GM18505 (cell line): ENCODE data around the gene IL22RA1.

ENCODE experiments used
- ATAC-seq: cut with Tn5 transposase; IDR thresholded peaks from one replicate; pipeline ENCODE4 v1.9.1; 2021; ENCODE audit not compliant: unreplicated experiment
- POLR2A ChIP-seq: IDR thresholded peaks from 4 replicates; pipeline ENCODE4 v1.6.1; 2011; ENCODE audit warnings: borderline replicate concordance; ENCODE audit not compliant: insufficient read depth, insufficient read length; ENCODE audit errors: extremely low read depth

Gene IL22RA1

DNA sequence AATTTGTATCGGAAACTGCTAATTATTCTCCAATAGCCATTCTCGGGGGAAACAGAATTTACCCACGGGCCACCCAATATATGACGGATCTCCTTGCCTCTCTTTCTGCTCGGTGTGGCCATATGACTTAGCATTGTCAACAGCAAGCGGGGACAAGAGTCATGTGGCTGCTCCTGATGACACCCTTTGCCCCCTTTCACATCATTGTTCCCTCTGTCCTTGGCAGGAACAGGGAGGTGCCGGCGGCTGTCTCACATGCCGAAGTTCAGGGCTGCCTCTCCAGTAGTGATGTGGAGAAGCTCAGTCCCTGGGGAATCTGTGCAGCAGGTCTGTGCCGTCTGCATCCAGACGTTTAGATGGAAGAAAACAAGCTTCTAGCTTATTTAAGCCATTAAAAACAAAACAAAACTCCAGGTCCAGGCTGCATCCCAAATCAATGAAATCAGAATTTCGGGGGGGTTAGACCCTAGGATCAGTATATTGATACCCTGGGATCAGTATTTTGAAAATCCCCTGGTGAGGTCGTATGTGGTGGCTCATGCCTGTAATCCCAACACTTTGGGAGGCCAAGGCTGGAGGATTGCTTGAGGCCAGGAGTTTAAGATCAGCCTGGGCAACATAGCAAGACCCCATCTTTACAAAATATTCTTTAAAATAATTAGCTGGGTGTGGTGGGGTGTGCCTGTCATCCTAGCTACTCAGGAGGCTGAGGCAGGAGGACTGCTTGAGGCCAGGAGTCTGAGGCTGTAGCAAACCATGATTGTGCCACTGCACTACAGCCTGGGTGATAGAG is 41.8 kb downstream of the IL22RA1 start:
- TF ChIP-seq POLR2A = no peak
- ATAC-seq = no peak

DNA sequence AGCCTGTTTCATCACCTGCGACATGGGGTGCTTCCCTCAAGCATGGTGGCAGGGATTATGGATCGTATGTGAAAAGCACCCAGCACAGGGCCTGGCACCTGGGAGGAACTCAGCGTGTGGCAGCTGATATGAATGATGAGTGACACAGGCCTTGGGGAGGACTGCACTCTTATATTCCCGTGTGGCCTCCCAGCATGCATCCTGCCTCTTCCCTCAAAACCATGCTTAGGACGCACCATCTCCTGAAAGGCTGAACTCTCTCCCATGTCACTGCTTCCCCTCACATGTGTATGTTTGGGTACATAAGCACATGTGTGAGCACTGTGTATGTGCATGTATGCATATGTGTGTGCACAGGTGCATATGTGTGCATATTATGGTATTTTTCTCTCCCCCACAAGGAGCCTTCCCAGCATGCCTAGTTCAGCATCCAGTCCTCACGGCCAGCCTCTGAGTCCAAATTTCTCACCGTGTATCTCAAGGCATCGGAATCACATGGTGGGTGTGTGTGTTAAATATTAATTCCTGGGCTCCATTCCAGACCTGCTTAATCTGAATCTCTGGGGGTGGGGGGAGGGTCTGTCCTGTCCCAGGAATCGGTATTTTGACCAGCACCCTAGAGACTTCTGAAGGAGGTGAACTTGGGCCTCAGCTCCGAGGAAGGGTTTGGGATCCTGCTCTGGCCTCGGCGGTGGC is 43.8 kb downstream of the IL22RA1 start:
- no peak for TF ChIP-seq POLR2A
- no peak for ATAC-seq

DNA sequence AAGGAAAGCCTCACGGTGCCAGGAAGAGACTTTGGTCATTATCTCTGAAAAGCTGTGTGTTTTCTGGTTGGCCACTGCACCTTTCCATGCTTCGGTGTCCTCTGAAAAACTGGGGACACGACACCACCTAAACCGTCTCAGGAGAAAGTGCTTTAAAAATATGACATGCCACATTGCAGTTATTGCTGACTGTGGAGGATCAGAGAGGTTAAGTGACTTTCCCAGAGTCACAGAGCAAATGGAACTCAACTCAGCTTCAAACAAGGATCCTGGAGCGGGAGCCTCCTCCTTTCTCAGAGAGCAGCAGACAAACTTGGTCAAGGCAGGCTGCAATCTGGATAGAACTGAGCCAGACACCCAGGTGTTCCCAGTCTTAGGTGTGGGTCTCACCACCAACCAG is 44.8 kb downstream of the IL22RA1 start:
- ATAC-seq = no peak
- TF ChIP-seq POLR2A = no peak

DNA sequence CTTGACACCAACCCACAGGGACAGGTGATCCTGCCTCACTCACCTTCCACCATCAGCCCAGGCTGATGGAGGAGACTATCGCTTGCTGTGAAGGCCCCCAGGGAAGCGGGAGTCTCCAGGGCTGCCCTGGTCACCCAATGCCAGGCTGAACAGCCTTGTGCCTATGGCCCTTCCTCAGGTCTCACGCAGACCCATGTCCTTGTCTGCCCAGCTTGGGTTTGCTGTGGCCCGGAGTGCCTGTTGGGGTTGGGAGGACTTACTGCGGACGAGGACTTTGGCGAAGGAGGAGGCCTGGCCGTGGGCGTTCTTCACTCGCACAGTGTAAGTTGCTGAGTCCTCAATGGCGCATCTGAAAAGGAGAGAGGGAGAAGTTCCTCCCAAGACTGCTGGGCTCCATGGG is 45.3 kb downstream of the IL22RA1 start:
- ATAC-seq = no peak
- no peak for TF ChIP-seq POLR2A

DNA sequence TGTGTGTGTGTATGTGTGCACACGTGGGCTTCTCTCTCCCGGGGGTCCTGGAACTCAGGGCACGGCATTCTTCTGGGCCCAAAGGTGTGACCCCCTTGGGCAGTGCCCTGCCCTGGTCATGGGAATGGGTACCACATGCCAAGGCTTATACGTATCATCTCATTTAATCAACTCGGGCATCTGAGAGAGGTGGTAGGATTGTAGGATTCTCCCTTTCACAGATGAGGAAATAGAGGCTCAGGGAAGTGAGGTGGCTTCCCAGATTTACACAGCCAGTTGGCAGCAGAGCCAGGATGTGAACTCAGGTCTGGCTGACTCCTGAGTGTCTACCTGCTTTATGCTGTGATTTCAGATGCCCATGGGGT is 46.2 kb downstream of the IL22RA1 start:
- ATAC-seq = no peak
- TF ChIP-seq POLR2A = no peak

DNA sequence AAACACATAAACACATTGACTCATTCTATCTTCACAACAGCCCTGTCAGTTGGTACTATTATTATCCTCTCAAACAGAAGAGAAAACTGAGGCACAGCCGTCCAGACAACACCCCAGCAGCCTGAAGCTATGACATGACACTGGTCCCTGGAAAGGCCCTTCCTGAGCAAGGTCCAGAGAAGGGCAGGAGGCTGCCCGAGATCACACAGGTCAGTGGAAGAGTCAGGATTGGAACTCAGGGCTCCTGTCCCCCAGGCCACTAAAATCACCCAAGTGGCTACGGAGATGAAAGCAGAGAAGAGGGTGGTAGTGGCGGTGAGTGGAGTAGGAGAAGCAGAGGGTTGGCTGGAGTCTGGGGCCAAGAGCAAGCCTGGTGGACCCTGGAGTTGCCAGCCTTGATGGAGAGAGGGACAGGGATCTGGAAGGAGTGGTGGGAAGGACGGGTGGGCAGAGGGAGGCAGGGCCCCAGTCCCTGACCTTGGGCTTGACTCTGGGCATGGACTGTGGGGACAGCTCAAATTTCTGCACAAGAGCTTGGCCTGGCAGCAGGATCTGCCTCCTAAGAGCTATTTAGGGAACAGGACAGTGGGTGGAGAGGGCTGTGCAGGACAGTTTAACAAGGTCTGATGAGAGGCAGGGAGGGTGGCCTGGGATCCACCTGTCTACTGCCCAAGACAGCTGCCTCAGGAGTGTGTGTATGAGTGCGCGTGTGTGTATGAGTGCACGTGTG is 46.8 kb downstream of the IL22RA1 start:
- ATAC-seq = no peak
- no peak for TF ChIP-seq POLR2A

DNA sequence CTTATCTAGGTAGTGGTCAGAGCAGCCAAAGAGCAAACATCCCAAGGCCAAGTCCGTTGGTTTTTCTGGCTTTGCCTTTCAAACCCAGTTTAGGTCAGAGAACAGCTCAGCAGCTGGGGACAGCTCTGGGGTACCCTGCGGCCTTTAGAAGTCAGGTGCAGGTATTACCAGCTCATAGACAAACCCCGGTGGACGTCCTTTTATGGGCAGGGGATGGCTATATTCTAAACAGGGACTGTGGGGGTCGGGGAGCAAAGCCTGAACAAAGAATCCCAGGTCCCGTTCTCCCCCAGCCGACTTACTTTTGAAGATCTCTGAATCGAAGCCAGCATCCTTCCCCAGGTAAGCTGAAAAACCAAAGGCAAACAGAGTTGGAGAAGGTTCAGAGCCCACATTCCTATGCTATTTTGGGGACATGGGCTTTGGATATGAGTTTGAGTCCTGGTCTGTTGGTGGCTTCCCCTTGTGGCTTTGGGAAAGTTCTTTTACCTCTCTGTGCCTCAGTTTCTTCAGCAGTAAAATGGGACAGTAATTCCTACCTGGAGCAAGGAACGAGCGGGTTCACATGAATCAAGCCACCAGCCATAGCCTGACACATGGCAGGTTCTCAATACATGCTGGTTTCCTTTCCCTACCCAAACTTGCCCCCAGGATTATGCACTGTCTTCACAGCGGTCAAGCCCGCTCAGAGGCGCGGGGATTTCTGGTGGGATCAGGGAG is 47.6 kb downstream of the IL22RA1 start:
- no peak for TF ChIP-seq POLR2A
- no peak for ATAC-seq

DNA sequence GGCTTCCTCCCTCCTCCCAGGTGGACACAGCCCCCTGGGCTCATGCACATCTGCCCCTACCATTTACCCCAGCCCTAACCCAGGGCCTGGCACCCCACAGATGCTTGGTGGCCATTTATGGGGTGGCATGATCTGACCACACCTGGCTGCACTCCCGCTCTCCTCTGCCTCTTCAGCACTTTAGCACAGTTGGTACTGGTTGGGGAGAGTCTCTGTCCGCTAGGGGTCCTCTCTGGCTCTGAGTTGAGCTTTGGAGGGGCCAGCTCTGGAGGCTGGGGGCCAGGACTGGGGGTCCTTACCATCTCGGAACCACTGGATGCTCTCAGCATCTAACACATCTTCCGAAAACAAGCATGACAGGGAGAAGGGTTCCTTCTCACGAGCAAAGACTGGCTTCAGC is 48.4 kb downstream of the IL22RA1 start:
- ATAC-seq = no peak
- TF ChIP-seq POLR2A = no peak

DNA sequence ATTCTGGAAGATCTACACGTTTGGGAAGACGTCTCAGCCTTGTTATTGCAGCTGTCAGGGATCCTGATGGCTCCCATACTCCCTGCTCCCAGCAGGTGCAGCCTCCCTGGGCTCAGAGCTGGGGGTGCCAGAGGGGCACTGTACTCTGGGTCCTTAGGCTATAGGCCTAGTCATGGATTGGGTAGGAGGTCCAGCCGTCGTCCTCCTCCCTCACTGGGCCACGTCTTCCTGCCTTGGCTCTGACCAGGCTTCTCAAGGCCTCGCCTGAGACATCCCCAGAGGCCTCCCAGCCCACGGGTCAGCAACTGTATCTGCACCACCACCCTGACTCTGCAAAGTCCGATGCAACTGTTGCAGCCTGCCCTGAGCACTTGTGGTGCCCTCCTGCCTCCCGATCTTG is 49.2 kb downstream of the IL22RA1 start:
- TF ChIP-seq POLR2A = no peak
- no peak for ATAC-seq

DNA sequence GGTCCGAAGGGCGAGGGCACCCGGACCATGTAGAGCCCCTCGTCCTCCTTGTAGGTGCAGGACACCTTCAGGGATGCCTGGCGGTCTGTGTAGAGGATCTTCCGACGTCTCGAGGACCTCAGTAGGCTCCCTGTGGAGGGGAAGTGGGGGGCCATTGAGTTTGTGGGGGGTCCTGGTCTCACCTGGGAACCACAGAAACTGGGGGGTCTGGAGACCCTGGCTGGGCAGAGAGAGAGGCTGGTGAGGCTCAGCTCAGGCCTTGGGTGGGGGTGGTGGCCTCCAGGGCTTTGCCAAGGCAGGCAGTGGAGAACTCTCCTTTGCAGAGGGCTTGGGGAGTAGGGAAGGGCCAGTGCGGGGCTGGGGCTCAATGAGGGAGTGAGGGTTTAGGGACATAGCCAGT is 50.0 kb downstream of the IL22RA1 start:
- no peak for TF ChIP-seq POLR2A
- no peak for ATAC-seq

DNA sequence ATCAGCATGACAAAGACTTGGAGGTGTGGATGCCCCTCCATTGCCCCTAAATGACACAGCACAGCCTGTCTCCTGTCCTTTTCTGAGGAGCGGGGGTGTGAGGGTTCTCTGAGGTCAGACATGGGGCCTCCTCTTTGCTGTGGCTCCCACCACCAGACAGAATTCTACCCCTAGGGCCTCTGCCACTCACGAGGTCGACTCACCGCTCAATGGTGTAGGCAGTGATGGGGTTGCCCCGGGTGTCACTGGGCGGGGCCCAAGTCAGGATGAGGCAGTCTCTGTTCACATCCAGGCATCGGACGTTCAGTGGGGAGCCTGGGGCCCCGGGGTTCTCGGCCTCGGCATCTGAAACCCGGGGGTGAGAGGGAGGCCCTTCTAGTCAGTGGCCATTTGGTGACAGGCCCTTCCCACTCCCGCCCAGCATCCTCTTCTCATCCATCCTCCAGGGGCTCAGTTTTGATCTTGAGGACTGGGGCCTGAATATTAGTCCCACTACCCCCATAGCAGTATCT is 50.9 kb downstream of the IL22RA1 start:
- no peak for TF ChIP-seq POLR2A
- no peak for ATAC-seq

DNA sequence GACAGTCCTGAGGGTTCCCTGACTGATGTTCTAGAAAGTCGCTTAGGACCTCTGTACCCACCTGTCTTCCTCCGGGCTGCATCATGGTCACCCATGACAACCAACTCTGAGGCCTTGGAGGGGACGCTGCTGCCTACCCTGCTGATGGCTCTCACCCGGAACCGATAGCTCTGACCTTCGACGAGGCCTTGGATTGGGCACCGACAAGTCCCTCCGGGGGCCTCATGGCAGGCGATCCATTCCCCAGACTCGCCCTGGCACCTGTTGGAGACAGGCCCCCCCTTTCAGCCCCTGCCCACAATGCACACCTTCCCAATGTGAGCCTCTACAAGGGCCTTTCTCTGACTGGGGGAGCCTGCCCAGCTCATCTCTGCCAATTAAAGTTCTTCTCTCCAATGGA is 52.2 kb downstream of the IL22RA1 start:
- TF ChIP-seq POLR2A = no peak
- ATAC-seq = no peak
